Heart left ventricle (tissue), 13 donors: ENCODE results near the gene KPNB1.

ENCODE experiments used
- CTCF ChIP-seq, 12 donors: fragments of 200-600 bp; sonication (generic) in 4 of 12; IDR thresholded peaks; one replicate each; pipeline versions ENCODE4 v1.5.0 to v1.8.0; 2018 to 2022; ENCODE audit warnings: antibody characterized with exemption in 12 of 12, mild to moderate bottlenecking in 5 of 12
- POLR2A ChIP-seq, 2 donors: fragments of 450-650 bp; IDR thresholded peaks; one replicate each; pipeline ENCODE4 v1.6.1; 2017; ENCODE audit warnings: antibody characterized with exemption in 2 of 2, mild to moderate bottlenecking in 2 of 2, moderate library complexity in 2 of 2
- donor health status: ischemic (EF 13 %, LVEDD 7.1; RV severe dilation, severe dysfunction).
- donor health status: DM: no; HTN: yes; CAD: no.
- donor health status: DM: no; HTN: no; CAD: no.
- donor health status: ischemic (EF 25% LVEDD 6.9; RV normal size, moderate dysfunction).
- donor health status: ischemic (EF 25% LVEDD 5.7; RV mildly dilated, moderate dysfunction).
- donor health status: ischemic (EF 35%, LVEDD 5.7; RV mildly dilated, moderate dysfunction).
- donor health status: nonischemic (EF 11% LVEDD 7.7; RV severe dilation, severe dysfunction).
- donor health status: DM: yes; HTN: yes; CAD: no.
- donor health status: PGD.
- donor health status: ischemic (EF 29% LVEDD 5.4; RV normal size, mild dysfunction).
- donor health status: nonischemic (EF 23%, LVEDD 6.1; RV moderate dilation, normal function).

- TF ChIP-seq CTCF (IDR thresholded peaks at IDR 0.05) (no peak), POLR2A (IDR thresholded peaks at IDR 0.05) (no peak)
Measured at GRCh38 chr17:47629826-47630225, 19.9 kb upstream of the KPNB1 start.
